HG03139 (cell line): Measurements from ENCODE around the gene SLC30A2.

Experiments
- ATAC-seq: cut with Tn5 transposase; IDR thresholded peaks from one replicate; pipeline ENCODE4 v1.9.1; 2021; ENCODE audit not compliant: unreplicated experiment

Gene SLC30A2

DNA sequence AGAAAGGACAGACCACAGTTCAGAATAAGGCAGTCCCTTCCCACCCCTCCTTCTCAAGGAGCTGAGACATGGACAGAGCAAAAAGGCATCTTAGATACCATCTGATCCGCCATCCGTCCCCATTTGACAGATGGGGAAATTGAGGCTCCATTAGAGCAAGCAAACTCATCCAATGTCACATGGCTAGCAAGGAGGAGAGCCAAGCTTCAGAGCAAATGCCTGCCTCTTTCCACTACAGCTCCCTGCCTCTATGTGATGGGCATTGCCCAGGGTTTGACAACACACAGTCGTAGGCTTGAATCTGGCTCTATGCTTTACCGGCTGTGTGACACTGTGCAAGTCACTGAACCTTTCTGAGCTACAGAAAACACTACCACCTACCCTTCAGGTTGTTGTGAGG, 3.9 kb downstream of the SLC30A2 start:
- no peak for ATAC-seq

DNA sequence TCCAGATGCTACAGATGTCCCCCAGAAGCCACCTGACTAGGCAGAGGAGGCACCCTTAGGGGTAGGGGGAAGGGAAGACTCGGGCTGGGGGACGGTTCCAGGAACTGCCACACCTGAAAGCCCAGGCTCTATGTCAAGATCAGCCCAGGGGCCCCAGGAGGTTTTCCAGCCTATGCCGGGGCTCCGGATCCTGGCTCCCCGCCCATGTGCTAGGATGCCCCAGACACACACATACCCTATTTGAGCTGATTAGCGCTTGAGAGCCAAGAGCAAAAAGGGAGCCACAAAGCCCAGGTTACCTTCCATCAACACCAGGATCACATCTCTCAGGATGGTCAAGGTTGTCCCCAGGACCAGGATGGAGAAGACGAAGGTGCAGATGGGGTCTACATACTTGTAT, 4.5 kb downstream of the SLC30A2 start:
- no peak for ATAC-seq

DNA sequence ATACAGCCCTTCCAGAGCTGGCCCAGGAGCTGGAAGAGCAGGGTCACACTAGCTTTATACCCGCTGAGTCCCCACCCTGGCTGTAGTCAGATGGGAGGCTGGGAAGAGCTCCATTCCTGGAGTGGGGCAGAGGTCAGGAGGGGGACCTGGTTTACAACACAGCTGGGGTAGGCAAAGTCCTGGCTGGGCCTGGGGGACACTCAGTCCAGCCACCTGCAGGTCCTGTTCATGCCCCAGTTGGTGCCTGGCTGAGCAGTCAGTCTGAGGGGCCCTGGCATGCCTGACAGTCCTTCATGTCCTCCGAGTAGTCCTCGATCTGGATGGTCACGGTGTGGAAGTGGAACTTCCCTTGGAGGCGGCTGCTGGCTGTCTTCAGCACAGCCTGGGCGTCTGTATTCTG, 7.0 kb downstream of the SLC30A2 start:
- ATAC-seq: no peak

DNA sequence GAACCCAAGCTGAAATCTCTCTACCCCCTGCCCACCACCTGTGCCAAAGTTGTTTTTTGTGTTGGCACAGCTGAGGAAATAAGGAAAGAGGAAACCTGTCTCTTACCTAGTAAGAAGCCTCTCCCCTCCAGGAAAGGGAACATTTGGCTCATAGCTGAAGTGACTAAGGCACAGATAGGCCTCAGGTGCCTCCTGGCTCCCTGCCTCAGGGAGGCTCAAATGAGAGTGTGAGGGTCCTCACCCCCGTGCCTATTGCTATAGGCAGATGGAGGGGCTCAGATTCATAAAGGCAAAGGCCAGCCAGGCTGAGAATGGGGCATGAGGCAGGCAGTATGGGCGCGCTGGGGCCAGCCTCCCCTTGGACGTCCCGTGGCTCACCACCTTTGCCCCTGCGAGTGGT, 7.4 kb downstream of the SLC30A2 start:
- no peak for ATAC-seq

DNA sequence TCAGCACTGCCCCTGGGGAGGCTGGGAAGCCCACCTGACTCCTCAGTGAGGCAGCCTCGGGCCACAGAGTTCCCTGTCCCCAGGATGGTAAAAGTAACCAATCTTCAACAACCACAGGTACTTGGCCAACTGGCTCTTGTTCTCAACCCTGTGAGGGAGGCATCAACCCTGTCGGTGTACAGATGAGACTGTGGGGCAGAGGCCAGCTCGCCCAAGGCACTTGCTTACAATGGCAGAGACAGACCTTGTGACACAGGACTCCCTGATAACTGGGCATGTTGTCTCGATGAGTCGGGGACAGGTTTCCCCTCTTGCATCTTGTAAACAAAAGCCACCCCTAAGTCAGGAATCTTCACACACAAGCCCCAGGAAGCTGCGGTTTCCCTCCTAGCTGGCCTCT, 8.0 kb downstream of the SLC30A2 start:
- no peak for ATAC-seq

DNA sequence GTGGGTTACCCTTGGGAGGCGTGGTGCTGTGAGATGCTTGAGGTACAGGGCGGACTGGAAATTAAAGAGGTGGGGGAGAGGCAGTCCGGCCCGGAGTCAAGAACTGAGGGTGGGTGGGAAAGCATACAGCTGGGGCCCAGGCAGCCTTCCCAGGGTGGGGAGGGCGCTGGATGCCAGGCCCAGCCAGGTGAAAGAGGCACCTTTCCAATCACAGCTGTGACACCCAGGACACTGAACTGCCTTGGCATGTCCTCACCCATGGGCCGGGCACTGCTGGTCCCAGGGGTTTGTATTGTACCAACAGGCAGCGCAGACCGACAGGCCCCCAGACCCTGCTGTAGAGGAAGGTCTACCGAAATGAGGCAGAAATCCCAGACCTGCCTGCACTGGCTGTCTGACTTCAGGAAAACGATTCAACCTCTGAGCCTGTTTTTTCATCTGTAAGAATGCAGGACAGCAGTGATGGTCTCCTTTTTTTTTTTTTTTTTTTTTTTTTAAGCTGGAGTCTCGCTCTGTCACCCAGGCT, 9.1 kb downstream of the SLC30A2 start:
- ATAC-seq: no peak

DNA sequence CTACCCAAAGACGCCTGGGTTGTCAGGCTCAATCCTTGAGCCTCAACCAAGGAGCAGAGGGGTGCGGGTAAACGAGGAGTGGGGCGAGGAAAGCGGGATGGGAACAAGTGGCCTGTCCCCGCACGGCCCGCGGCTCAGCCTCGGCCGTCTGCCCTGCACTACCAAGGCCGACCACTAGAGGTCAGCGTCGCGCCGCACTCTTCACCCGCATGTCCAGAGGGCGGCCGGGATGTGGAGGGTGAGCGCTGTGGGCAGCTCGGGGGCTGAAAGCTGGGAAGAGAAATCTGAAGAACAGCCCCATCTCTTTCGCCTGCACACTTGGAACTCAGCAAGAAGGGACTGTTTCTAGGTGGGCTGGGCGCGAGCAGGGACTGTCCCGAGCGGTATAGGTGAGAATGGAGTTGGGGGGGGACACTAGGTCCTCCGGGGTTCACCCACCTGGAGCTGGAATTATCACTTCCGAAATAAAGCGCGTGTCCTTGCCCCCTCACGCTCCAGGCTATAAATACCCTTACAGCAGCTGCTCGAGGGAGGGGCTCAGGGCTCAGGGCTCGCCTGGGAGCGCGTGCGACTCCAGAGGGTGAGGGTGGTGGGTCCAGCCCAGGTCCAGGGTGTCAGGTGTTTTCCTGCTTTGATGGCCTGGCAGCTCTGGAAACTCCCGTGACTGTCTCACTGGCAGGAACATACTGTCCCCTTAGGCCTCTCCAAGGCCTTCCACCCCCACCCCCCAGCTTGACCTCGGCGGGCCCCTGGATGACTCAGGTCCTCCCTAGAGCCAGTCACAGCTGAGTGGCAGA, 9.8 kb downstream of the SLC30A2 start:
- peak; percentile 52 for ATAC-seq

DNA sequence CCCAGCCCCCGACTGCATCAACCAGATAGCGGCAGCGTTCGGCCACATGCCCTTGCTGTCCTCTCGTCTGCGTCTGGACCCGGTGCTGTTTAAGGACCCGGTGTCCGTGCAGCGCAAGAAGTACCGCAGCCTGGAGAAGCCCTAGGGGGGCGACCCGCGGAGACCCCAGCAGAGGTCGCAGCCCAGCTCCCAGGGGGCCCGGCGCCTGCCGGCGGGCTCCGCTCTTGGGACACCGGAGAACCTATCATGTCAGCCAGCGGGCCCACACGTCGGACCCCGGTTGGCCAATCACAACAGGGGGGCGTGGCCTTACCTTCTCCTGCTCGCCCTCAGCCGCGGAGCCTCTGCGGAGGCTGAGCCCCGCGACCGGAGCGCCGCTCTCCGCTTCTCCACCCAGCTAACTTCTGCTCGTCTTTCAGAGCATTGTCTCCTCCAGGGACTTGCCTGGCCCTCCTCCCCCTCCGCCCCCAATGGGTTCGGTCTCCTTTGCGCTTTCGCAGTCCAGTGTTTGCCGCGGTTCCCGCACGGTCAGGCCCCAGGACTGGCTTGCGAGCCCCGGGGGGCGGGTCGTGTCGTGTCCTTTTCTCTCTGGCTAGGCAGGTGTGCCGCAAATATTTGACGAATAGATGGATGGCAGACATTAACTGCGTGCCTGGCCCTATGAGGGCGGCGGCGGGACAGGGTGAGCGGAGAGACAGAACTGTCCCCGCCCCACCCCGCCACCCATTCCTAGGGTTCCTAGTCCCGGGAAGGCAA, 10.5 kb downstream of the SLC30A2 start:
- ATAC-seq: peak; percentile 80

DNA sequence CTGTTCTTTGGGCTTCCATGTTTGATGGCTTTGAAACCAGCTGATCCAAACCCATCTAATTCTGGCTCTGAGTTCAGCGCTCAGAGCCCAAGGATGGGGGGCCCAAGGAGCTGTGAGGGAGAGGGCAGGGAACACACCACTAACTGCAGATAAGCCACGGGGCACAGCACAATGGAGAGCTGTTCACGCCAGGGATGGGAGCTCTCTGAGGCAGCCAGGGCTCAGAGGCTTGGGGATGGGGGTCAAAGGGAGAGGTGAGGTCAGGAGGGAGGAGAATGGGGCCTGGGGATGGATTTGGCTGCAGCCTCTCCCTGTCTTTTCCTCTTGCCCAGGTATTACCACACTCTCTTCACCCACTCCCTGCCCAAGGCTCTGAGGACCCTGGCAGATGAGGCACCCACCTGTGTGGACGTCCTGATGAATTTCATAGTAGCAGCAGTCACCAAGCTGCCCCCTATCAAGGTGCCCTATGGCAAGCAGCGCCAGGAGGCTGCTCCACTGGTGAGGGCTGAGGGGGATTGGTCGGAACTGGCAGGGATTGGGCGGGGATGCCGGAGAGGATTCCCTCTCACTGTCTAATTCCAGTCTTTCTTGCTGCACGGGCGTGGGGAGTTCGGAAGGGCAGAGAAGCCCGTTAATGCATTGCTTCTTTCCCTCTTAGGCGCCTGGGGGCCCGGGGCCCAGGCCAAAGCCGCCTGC, 11.3 kb downstream of the SLC30A2 start:
- ATAC-seq: no peak

DNA sequence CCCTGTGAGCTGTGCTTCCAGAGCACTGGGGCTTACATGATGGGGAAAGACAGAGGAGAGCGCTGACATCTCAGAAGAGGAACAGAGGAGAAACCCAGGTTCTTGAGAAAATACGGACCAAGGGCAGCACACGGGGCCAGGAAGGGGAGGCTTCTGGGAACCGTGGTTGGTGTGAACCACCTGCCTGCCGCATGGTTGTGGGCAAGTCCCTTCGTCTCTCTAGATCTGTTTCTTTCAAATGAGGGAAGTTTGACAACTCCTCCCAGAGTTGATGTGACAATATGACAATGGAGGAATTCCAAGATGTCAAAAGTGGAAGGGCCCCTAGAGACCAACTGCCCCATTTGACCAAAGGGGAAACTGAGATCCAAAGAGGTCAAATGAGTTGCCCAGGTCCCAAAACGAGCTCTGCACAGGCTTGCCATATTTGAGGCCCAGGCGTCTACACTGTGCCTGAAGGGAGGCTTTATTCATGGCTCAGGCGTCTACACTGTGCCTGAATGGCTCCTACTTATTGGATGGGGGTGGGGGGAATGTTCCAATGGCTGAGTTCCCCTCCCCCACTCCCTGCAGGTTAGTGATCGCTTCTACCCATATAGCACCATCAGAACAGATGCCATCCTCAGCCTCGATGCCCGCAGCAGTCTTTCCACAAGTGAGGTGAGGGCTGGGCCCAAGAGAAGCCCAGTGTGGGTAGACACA, 13.1 kb downstream of the SLC30A2 start:
- ATAC-seq: no peak

DNA sequence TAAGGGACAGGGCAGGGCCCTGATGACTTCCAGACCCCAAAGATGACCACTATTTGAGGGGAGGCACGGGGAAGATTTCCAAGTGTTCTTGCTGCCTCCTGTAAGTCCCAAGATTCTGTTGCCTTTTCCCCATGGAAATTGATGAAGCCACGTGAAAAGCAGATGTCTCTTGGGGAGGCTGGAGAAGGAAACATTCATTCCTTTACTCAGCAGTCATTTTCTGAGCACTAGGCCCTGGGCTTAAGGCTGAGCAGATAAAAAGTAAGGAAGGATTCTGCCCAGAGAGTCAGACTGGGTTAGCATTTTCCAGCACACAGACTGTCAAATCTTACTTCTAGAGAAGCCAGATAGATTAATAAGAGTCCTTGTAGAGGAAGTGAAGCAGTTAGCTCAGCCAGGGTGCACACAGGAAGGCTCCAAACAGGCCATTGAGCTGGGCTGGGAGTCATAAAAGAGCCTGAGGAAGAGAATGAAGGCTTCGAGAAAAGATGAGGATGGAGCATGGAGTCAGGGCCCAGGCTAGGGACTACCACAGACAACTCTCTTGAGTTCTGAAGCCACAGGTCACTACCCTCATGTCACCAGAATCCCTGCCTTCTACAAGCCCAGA, 14.2 kb downstream of the SLC30A2 start:
- no peak for ATAC-seq

DNA sequence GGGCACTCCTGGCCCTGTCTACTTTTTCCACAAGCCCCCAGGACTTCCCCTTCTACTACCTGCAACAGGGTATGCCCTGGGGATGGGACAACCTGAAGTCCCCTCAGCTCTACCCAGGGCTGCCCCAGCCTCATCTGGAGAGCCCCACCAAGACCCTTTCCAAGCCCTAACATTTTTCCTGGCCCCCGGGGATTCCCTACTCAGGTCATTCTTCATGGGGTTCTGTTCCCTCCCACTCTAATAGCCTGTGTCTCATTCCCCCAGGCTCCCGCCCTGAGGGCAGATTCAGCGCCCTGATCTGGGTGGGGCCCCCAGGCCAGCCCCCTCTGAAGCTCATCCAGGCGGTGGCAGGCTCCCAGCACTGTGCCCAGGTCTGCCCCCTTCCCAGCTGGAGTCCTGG, 14.7 kb downstream of the SLC30A2 start:
- no peak for ATAC-seq

DNA sequence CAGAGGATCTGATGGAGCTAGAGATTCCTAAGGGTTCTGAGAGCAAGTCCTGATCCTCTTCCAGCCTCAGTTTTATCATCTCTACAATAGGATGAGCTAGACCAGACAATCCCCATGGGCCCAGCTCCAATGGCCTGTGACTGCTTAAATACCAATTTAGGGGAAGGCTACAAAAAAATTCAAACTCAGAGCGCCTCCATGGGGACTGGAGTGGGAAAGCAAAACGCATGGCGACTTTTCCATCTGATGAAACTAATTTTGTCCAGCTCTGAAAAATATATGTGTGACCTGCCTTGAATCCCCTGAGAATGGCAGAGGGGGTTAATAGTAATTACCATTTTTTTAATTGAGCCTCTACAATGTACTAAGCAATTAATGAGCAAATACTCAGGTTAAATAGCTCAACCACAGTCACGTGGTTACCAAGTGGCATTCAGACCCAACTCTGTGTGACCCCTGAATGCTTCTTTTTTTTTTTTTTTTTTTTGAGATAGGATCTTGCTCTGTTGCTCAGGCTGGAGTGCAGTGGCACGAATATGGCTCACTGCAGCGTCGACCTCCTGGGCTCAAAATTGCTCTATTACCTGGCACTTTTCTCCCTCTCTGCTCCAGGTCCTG, 15.9 kb downstream of the SLC30A2 start:
- no peak for ATAC-seq

DNA sequence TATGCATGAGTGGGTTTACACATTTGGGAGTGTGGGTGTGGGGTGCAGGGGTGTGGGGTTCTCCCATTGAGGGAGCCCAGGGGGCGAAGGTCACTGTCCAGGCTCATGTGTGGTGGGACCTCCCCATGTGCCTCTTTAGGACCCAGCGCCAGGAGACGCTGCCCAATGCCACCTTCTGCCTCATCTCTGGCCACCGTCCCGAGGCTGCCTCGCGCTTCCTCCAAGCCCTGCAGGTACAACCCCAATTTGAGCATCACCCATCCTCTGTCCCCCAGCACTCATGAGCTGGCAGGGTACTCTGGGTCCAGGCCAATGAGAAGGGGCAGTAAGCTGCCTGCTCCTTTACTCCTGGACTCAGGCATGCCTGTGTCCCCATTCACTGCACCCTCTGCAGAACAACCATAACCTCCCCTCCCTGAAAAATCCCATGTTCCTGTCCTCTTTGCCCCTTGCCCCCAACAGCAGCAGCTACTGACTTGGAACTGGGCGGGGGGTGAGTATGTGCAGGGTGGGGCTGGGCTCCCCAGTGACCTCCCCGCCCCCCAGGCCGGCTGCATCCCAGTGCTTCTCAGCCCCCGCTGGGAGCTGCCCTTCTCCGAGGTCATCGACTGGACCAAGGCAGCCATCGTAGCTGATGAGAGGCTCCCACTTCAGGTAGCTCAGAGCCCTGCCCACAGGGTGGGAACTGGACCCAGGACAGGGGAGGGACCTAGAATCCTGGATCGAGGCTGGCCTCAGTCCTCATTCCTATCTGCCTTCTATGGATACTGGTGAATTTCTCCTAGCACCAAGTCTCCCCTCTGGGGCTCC, 16.7 kb downstream of the SLC30A2 start:
- no peak for ATAC-seq

DNA sequence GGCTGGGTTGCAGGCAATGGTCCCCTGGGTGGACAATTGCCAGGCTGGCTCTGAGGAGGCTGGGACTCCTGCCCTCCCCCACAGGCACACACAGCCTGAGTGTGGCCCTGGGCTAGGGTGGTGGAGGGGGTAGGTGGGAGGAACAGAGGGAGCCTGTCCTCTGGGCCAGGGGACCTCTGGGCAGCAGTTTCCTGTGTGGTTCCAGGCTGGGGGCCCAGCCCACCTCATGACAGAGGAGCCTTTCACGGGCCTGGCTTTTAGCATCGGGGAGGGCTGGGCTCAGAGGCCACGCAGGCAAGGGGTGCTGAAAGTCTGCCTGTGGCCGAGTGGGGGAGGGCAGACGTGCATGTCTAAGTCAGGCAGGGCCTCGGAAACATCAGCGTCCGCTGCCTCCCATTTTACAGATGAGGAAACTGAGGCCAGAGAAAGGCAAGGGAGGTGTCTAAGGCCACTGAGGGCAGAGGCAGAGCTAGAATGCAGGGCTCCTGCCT, 17.4 kb downstream of the SLC30A2 start:
- ATAC-seq: no peak

DNA sequence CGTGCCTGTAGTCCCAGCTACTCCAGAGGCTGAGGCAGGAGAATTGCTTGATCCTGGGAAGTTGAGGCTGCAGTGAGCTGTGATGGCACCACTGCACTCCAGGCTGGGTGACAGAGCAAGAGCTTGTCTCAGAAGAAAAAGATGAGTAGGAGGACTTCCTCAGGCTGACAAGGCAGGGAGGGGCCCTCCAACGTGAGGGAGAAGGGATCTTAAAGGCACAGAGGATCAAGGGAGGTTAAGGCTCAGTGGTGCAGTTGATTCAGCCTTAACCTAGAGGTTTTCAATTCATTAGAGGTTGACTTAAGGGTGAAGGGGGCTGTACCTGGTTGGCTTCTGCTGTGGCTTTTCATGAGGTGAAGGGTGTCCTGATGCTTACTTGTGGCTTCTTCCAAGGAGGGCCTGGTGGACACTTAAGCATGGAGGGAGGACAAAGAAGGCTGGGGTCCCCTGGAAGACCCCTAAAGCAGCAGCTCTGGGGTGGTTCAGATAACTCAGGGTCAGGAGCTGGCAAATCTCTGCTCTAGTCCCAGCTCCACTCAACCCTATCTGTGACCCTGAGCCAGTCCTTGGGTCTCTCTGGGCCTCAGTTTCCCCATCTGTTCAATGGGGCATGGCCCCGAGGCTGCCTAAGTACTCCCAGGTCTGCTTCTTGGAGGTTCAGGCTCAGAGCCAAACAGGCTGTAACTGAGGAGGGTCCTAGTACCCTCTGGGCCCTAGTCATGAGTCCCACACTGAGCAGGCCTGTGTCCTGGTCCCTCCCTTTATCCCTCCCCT, 18.0 kb downstream of the SLC30A2 start:
- ATAC-seq: no peak

DNA sequence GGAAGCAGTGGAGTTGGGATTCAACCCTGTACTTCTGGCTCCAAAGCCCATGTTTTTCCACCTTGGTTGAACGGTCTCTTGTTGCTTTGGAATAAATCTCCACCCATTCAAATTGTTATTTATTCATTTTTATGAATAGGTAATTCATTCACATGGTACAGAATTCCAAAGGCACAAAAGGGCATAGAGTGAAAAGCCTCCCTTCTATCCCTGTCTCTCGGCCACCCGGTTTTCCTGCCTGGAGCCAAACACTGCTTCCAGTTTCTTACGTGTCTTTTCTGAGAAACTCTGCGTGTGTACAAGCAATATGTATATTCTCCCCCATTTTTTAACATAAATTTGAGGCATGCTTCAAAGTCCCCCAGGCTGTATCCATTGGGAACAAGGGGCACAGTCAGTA, 20.4 kb downstream of the SLC30A2 start:
- no peak for ATAC-seq

DNA sequence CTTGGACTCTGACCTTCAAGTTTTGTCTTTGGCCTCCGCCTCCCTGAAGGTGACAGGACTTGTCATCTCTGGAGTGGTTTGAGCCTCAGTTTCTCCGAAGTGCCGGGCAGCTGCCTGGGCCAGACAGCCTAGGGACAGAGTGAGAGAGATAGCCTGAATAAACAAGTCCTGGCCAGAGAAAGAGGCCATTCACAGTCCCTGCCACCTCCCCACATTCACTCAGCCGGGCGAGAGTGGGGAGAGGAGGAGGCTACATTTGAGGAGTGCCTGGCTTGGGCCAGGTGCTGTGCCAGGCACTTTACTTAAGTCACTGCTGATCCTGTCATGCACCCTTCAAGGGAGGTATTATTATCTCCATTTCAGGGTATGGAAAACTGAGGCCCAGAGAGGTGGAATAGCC, 20.9 kb downstream of the SLC30A2 start:
- ATAC-seq: no peak
